Stimulated activated CD8-positive, alpha-beta memory T cell treated with anti-CD3 and anti-CD28 coated beads, Interleukin-4, amount 100 ng/mL, for 48 hours (primary cell): ENCODE data around the gene TESK1.
"Not testable (repeated sequence)": the region's sequence is repeated elsewhere in the genome, so short reads cannot be mapped to it uniquely, and the experiment has no call there.

Source experiments
- DNase-seq: peaks from one replicate; pipeline ENCODE4 v3.0.0-alpha.2; 2020

TESK1 gene

GRCh38 chr9:35579659-35580227 is 25.3 kb upstream of the TESK1 start:
- DNase-seq = not testable (repeated sequence)

GRCh38 chr9:35583521-35583920 is 21.5 kb upstream of the TESK1 start:
- not testable (repeated sequence) for DNase-seq

- DNase-seq = not testable (repeated sequence)
Observed at GRCh38 chr9:35584681-35585080, 20.4 kb upstream of the TESK1 start.

- DNase-seq = not testable (repeated sequence)
Observed at GRCh38 chr9:35588506-35588905, 16.6 kb upstream of the TESK1 start.

GRCh38 chr9:35593581-35593980 is 11.5 kb upstream of the TESK1 start:
- DNase-seq = no peak

GRCh38 chr9:35594471-35594870 is 10.6 kb upstream of the TESK1 start:
- no peak for DNase-seq

- not testable (repeated sequence) for DNase-seq
Observed at GRCh38 chr9:35596907-35597306, 8.2 kb upstream of the TESK1 start.

GRCh38 chr9:35598866-35599590 is 6.0 kb upstream of the TESK1 start:
- DNase-seq = no peak

GRCh38 chr9:35599763-35600604 is 5.1 kb upstream of the TESK1 start:
- DNase-seq = no peak

GRCh38 chr9:35603506-35603985 is 1.5 kb upstream of the TESK1 start:
- DNase-seq = peak; percentile 44

- DNase-seq = peak; percentile 99
Observed at GRCh38 chr9:35603986-35604577, 980 bp upstream of the TESK1 start.

GRCh38 chr9:35605351-35606137 is 482 bp downstream of the TESK1 start:
- peak; percentile 50 for DNase-seq

GRCh38 chr9:35606138-35606504 is 1.1 kb downstream of the TESK1 start:
- DNase-seq = no peak

GRCh38 chr9:35606726-35607125 is 1.7 kb downstream of the TESK1 start:
- no peak for DNase-seq

GRCh38 chr9:35608221-35608620 is 3.2 kb downstream of the TESK1 start:
- DNase-seq = no peak

GRCh38 chr9:35609001-35609819 is 4.1 kb downstream of the TESK1 start:
- no peak for DNase-seq

GRCh38 chr9:35609820-35610163 is 4.7 kb downstream of the TESK1 start:
- DNase-seq = no peak

GRCh38 chr9:35611230-35611797 is 6.3 kb downstream of the TESK1 start:
- peak; percentile 70 for DNase-seq

GRCh38 chr9:35612066-35612465 is 7.0 kb downstream of the TESK1 start:
- not testable (repeated sequence) for DNase-seq

GRCh38 chr9:35612843-35613242 is 7.8 kb downstream of the TESK1 start:
- DNase-seq = no peak

- no peak for DNase-seq
Observed at GRCh38 chr9:35615981-35616680, 11.1 kb downstream of the TESK1 start.
